ENCODE results near the gene TESK2.

DNA sequence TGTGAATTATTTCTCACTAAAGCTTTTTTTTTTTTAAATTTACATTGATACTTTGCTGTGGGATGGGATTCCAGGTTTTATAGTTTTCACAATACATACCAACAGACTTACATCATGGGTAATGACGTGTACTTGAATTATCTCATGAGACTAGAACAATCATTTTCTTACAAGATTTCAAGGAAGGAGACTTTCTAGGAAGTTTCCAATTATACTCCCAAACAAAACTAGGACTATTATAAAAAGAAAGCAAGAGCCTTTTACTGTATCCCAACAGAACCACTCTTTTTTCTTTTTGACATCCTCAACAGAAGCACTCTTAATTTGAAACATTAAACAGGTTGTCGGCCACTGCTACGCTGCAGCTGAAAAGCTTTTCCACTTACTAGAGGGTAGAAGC, 48.7 kb downstream of the TESK2 start:
- TF ChIP-seq POLR2AphosphoS5 (IDR thresholded peaks at IDR 0.05; ENCODE audit: low read depth, low read length) (no peak), POLR2A (IDR thresholded peaks at IDR 0.05; ENCODE audit: borderline replicate concordance, extremely low read depth, insufficient read depth, insufficient read length) (no peak), CTCF (IDR thresholded peaks at IDR 0.05 in 2 of 3, conservative IDR thresholded peaks at IDR 0.05 in 1 of 3; ENCODE audit: borderline replicate concordance in 1 of 3, insufficient read depth in 1 of 3, low read depth in 2 of 3, low read length in 2 of 3) (no peak), RAD21 (IDR thresholded peaks at IDR 0.05; ENCODE audit: low read depth) (no peak), ZFX (IDR thresholded peaks at IDR 0.05) (no peak), EZH2 (IDR thresholded peaks at IDR 0.05) (no peak), SRF (IDR thresholded peaks at IDR 0.05; ENCODE audit: low read depth) (no peak)
